H1 (cell line): ENCODE measurements around the gene DENND4A. TPM values are rescaled to one million over a fixed set of nuclear protein-coding genes. Genes with fewer than 3 reads are reported as not detected.
"Not testable (repeated sequence)": the region's sequence is repeated elsewhere in the genome, so short reads cannot be mapped to it uniquely, and the experiment has no call there.

ENCODE experiments used
- CTCF ChIA-PET: fragments of 300-600 bp; sonication (Branson Sonifier 250); formaldehyde crosslinking; loops from one replicate; lab custom pipeline; 2021; ENCODE audit not compliant: partially characterized antibody; lab: Charles Lee
- POLR2A ChIA-PET: fragments of 300-600 bp; sonication (Branson Sonifier 250); formaldehyde crosslinking; loops from one replicate; lab custom pipeline; 2021; ENCODE audit warnings: inconsistent platforms; ENCODE audit not compliant: partially characterized antibody; lab: Charles Lee
- DNase-seq, 2 experiments: peaks; one replicate each; pipeline versions ENCODE4 v3.0.0 to v3.0.0-alpha.2; 2010 to 2022; ENCODE audit warnings: low spot score in 2 of 2, low read depth in 1 of 2, mixed read lengths in 1 of 2
- FAIRE-seq: peaks from 2 replicates; lab custom pipeline; 2011; peaks lifted over from hg19 to GRCh38; lab: Jason Lieb, UNC
- H2AFZ ChIP-seq: 2 replicates; pipeline ENCODE4 v1.8.1; 2012; ENCODE audit warnings: low read length, inconsistent platforms
- H2AK5ac ChIP-seq: 2 replicates; pipeline ENCODE4 v1.6.1; 2013; ENCODE audit warnings: low read depth, low read length
- H2BK120ac ChIP-seq: replicated peaks from 2 replicates; pipeline ENCODE3; 2013; ENCODE audit warnings: low read depth, low read length, inconsistent platforms
- H2BK12ac ChIP-seq: 2 replicates; pipeline ENCODE4 v1.6.1; 2013; ENCODE audit warnings: low read depth, low read length
- H2BK15ac ChIP-seq: 2 replicates; pipeline ENCODE4 v1.6.1; 2013; ENCODE audit warnings: low read length
- H2BK20ac ChIP-seq: 2 replicates; pipeline ENCODE4 v1.6.1; 2013; ENCODE audit warnings: low read length
- H2BK5ac ChIP-seq: 2 replicates; pipeline ENCODE4 v1.6.1; 2013; ENCODE audit warnings: low read depth, low read length
- H3K14ac ChIP-seq: 2 replicates; pipeline ENCODE4 v1.6.1; 2013; ENCODE audit warnings: inconsistent platforms; ENCODE audit not compliant: insufficient read length
- H3K18ac ChIP-seq: 2 replicates; pipeline ENCODE4 v1.6.1; 2013; ENCODE audit warnings: low read length; ENCODE audit errors: extremely low read depth
- H3K23ac ChIP-seq: 2 replicates; pipeline ENCODE4 v1.6.1; 2013; ENCODE audit warnings: inconsistent platforms; ENCODE audit not compliant: insufficient read length
- H3K23me2 ChIP-seq: 2 replicates; pipeline ENCODE4 v1.6.1; 2013; ENCODE audit warnings: low read depth, low read length
- H3K27ac ChIP-seq: 2 replicates; pipeline ENCODE4 v1.6.1; 2011; ENCODE audit warnings: low read depth, low read length, inconsistent platforms
- H3K27me3 ChIP-seq, 4 experiments: replicated peaks in 1 of 4; 1 replicate in 1 of 4; 2 replicates in 3 of 4; pipeline versions ENCODE4 v1.6.1 to v1.8.1; 2011 to 2013; ENCODE audit warnings: low read length in 3 of 4, mild to moderate bottlenecking in 3 of 4, inconsistent platforms in 2 of 4, mixed read lengths in 2 of 4, moderate library complexity in 1 of 4; ENCODE audit not compliant: control insufficient read depth in 3 of 4, insufficient read depth in 3 of 4; ENCODE audit errors: extremely low read depth in 1 of 4
- H3K36me3 ChIP-seq, 4 experiments: 2 replicates each; pipeline versions ENCODE4 v1.6.1 to v1.8.1; 2011 to 2013; ENCODE audit warnings: mild to moderate bottlenecking in 4 of 4, low read length in 3 of 4, moderate library complexity in 2 of 4, control low read depth in 1 of 4, inconsistent platforms in 1 of 4; ENCODE audit not compliant: insufficient read depth in 4 of 4, control insufficient read depth in 2 of 4
- H3K4ac ChIP-seq: replicated peaks from 2 replicates; pipeline ENCODE3; 2013; ENCODE audit warnings: low read length, low read depth, mixed read lengths, inconsistent platforms; ENCODE audit not compliant: insufficient read length
- H3K4me1 ChIP-seq, 4 experiments: replicated peaks in 1 of 4; 1 replicate in 1 of 4; 2 replicates in 3 of 4; pipeline versions ENCODE4 v1.6.1 to v1.8.1; 2011 to 2013; ENCODE audit warnings: low read length in 3 of 4, inconsistent platforms in 2 of 4, mixed read lengths in 1 of 4; ENCODE audit not compliant: insufficient read depth in 4 of 4, control insufficient read depth in 3 of 4
- H3K4me2 ChIP-seq, 2 experiments: 2 replicates each; pipeline versions ENCODE4 v1.6.1 to v1.8.1; 2011 to 2013; ENCODE audit warnings: low read depth in 2 of 2, low read length in 2 of 2, control low read depth in 1 of 2, inconsistent platforms in 1 of 2, mild to moderate bottlenecking in 1 of 2; ENCODE audit not compliant: insufficient read depth in 1 of 2
- H3K4me3 ChIP-seq, 4 experiments: fragments of 200-600, 300-600 bp in 1 of 4; sonication (generic), shearing (Covaris generic), sonication (Bioruptor Twin) in 1 of 4; 2 replicates each; pipeline versions ENCODE4 v1.5.1 to v1.8.1; 2011 to 2016; ENCODE audit warnings: low read length in 4 of 4, low read depth in 3 of 4, control low read depth in 2 of 4, inconsistent platforms in 2 of 4, mild to moderate bottlenecking in 2 of 4, mixed read lengths in 1 of 4, moderate library complexity in 1 of 4; ENCODE audit not compliant: insufficient read depth in 2 of 4; ENCODE audit errors: extremely low read depth in 1 of 4
- H3K56ac ChIP-seq: replicated peaks from 2 replicates; pipeline ENCODE3; 2013; ENCODE audit warnings: low read depth, mild to moderate bottlenecking, mixed read lengths, low read length, inconsistent platforms; ENCODE audit not compliant: insufficient read length
- H3K79me1 ChIP-seq: 2 replicates; pipeline ENCODE4 v1.6.1; 2013; ENCODE audit warnings: low read depth, low read length, control low read depth
- H3K79me2 ChIP-seq, 2 experiments: 2 replicates each; pipeline versions ENCODE4 v1.6.1 to v1.8.1; 2012 to 2013; ENCODE audit warnings: low read length in 2 of 2, mild to moderate bottlenecking in 2 of 2, inconsistent platforms in 1 of 2; ENCODE audit not compliant: insufficient read depth in 2 of 2, control insufficient read depth in 1 of 2
- H3K9ac ChIP-seq, 4 experiments: replicated peaks in 1 of 4; 1 replicate in 1 of 4; 2 replicates in 3 of 4; pipeline versions ENCODE4 v1.6.1 to v1.8.1; 2011 to 2013; ENCODE audit warnings: low read depth in 3 of 4, low read length in 3 of 4, control low read depth in 2 of 4, mild to moderate bottlenecking in 2 of 4, moderate library complexity in 2 of 4, inconsistent platforms in 1 of 4; ENCODE audit errors: extremely low read depth in 1 of 4
- H3K9me3 ChIP-seq, 2 experiments: 2 replicates each; pipeline versions ENCODE4 v1.6.1 to v1.8.1; 2012 to 2013; ENCODE audit warnings: mild to moderate bottlenecking in 2 of 2, moderate library complexity in 2 of 2, control low read depth in 1 of 2, inconsistent platforms in 1 of 2, low read depth in 1 of 2, low read length in 1 of 2, mixed read lengths in 1 of 2; ENCODE audit not compliant: insufficient read depth in 2 of 2
- H4K20me1 ChIP-seq, 2 experiments: replicated peaks in 1 of 2; 2 replicates each; pipeline versions ENCODE3 to v1.8.1; 2011 to 2013; ENCODE audit warnings: inconsistent platforms in 2 of 2, low read length in 2 of 2, mild to moderate bottlenecking in 1 of 2; ENCODE audit not compliant: insufficient read depth in 2 of 2, control insufficient read depth in 1 of 2
- H4K5ac ChIP-seq: 2 replicates; pipeline ENCODE4 v1.6.1; 2013; ENCODE audit warnings: low read length, low read depth, mixed read lengths, inconsistent platforms; ENCODE audit not compliant: insufficient read length
- H4K8ac ChIP-seq: 2 replicates; pipeline ENCODE4 v1.8.0; 2013; ENCODE audit warnings: mild to moderate bottlenecking, moderate library complexity, low read length, inconsistent platforms; ENCODE audit not compliant: insufficient read depth; ENCODE audit errors: extremely low read depth
- H4K91ac ChIP-seq: replicated peaks from 2 replicates; pipeline ENCODE3; 2013; ENCODE audit warnings: low read length, mixed read lengths, inconsistent platforms; ENCODE audit not compliant: insufficient read length
- WGBS, 2 experiments: shearing (Covaris generic) in 1 of 2; methylation state at CpG; one replicate each; pipeline versions ENCODE4 v1.1.6 to v1.1.7; 2013 to 2015; ENCODE audit warnings: low lambda C conversion rate in 2 of 2, mixed read lengths in 2 of 2, inconsistent platforms in 1 of 2, low coverage in 1 of 2, missing lambda C conversion rate in 1 of 2; ENCODE audit not compliant: insufficient replicate concordance in 2 of 2, insufficient coverage in 1 of 2, insufficient read length in 1 of 2; ENCODE audit errors: extremely low coverage in 1 of 2, missing lambda C conversion rate in 1 of 2; 5-methylcytosine and 5-hydroxymethylcytosine counted together
- polyA plus RNA-seq, 7 experiments: library from polyadenylated mRNA; depleted of rRNA in 3 of 7; stranded (reverse) in 5 of 7; unstranded in 2 of 7; fragments of >200 nt in 5 of 7; fragments of 200-250 nt in 2 of 7; gene quantifications; 1 replicate in 5 of 7; 2 replicates in 1 of 7; 4 replicates in 1 of 7; pipeline versions ENCODE4 v1.2.1 to v1.2.3, GENCODE V29; 2011 to 2013; ENCODE audit warnings: missing spikeins in 2 of 7, mixed read lengths in 2 of 7
- total RNA-seq: library from RNA; stranded (reverse); fragmentation: NEBNext Ultra II Directional; extraction: Animal tissue kit (Norgen Biotek cat#: 25700); gene quantifications from 2 replicates; pipeline ENCODE4 v1.2.1, GENCODE V29; 2021

DENND4A gene
- total and polyA plus RNA-seq, 2 of the 8 experiments (the other 6 are each of a cell fraction or from before 2014, with no cell fraction given): 1.3 to 4.7 TPM

DNA sequence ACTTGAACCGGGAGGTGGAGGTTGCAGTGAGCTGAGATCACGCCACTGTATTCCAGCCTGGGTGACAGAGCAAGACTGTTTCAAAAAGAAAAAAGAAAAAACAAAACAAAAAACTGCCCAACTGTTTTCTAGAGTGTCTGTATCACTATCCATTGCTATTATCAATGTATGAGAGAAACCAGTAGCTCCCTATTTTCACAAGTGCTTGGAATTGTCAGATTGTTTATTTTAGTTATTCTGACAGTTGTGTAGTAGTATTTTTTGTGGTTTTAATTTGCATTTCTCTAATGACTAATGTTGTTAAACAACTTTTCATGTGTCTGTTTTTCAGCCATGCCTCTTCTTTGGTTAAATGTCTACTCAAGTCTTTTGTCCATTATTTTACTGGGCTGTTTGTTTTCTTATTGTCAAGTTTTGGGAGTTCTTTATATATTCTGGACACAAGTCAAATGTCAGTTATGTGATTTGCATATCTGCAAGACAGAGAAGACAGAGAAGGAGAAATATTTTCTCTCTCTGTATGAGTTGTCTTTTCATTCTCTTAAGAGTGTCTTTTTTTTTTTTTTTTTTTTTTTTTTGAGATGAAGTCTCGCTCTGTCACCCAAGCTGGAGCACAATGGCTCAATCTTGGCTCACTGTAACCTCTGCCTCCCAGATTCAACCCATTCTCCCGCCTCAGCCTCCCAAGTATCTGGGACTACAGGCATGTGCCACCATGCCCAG, 19.1 kb upstream of the DENND4A start:
- H2BK5ac ChIP-seq, H2BK12ac ChIP-seq, H3K4me3 ChIP-seq, H3K23ac ChIP-seq, H4K5ac ChIP-seq, H3K18ac ChIP-seq, H3K79me1 ChIP-seq, H3K4ac ChIP-seq, H2BK20ac ChIP-seq, H4K20me1 ChIP-seq, H2BK120ac ChIP-seq, H3K27me3 ChIP-seq, H3K14ac ChIP-seq, H3K79me2 ChIP-seq, H4K8ac ChIP-seq, H3K9ac ChIP-seq, H2BK15ac ChIP-seq, H3K4me2 ChIP-seq, POLR2A ChIA-PET, H3K9me3 ChIP-seq, H4K91ac ChIP-seq, H3K23me2 ChIP-seq, H3K36me3 ChIP-seq, FAIRE-seq, H3K27ac ChIP-seq, H2AK5ac ChIP-seq, H3K56ac ChIP-seq, H3K4me1 ChIP-seq, H2AFZ ChIP-seq: not testable (repeated sequence)
- CTCF ChIA-PET: interaction anchor here (0.7 to 1.5 kb wide), 2 partner anchors 13 to 666 kb away, joined by 3 to 5 read pairs; no protein-coding TSS in a partner anchor
- DNase-seq: peak in 1 of 2 experiments; percentile 6
- WGBS, 2 experiments: 91% methylated on average over 3 of the region's 4 CpGs; no CpG with 5 or more reads in 1 of the 2 experiments
